H9 (cell line): ENCODE data around the gene HSPD1. TPM values are rescaled to one million over a fixed set of nuclear protein-coding genes. Genes with fewer than 3 reads are reported as not detected.

Source experiments
- DNase-seq: peaks from one replicate; pipeline ENCODE4 v3.0.0-alpha.2; 2017
- H2AFZ ChIP-seq: one replicate; pipeline ENCODE4 v1.6.1; 2013; ENCODE audit warnings: mild to moderate bottlenecking, low read length, control low read depth, moderate library complexity
- H2AK5ac ChIP-seq: 2 replicates; pipeline ENCODE4 v1.6.1; 2013; ENCODE audit warnings: low read length, control low read depth, mixed read lengths; ENCODE audit not compliant: insufficient read length
- H2BK120ac ChIP-seq: one replicate; pipeline ENCODE4 v1.6.1; 2013; ENCODE audit warnings: low read depth, mild to moderate bottlenecking, low read length, control low read depth, inconsistent platforms; ENCODE audit not compliant: poor library complexity, severe bottlenecking
- H2BK12ac ChIP-seq: 2 replicates; pipeline ENCODE4 v1.6.1; 2013; ENCODE audit warnings: low read length, control low read depth, mixed read lengths, low read depth; ENCODE audit not compliant: insufficient read length
- H2BK15ac ChIP-seq: 2 replicates; pipeline ENCODE4 v1.6.1; 2013; ENCODE audit warnings: low read depth, low read length, control low read depth
- H2BK20ac ChIP-seq: one replicate; pipeline ENCODE4 v1.6.1; 2013; ENCODE audit warnings: low read depth, mild to moderate bottlenecking, low read length, control low read depth, inconsistent platforms; ENCODE audit not compliant: poor library complexity, severe bottlenecking
- H2BK5ac ChIP-seq: 2 replicates; pipeline ENCODE4 v1.6.1; 2013; ENCODE audit warnings: low read length, control low read depth, mixed read lengths; ENCODE audit not compliant: insufficient read length
- H3K14ac ChIP-seq: 2 replicates; pipeline ENCODE4 v1.6.1; 2013; ENCODE audit warnings: low read length, control low read depth; ENCODE audit not compliant: insufficient read depth
- H3K18ac ChIP-seq: 2 replicates; pipeline ENCODE4 v1.6.1; 2013; ENCODE audit warnings: low read depth, mild to moderate bottlenecking, mixed read lengths, low read length, control low read depth; ENCODE audit not compliant: insufficient read length
- H3K23ac ChIP-seq: 2 replicates; pipeline ENCODE4 v1.6.1; 2013; ENCODE audit warnings: low read length, control low read depth, mixed read lengths, low read depth; ENCODE audit not compliant: insufficient read length
- H3K23me2 ChIP-seq: 2 replicates; pipeline ENCODE4 v1.6.1; 2013; ENCODE audit warnings: low read depth, mild to moderate bottlenecking, mixed read lengths, low read length, control low read depth; ENCODE audit not compliant: insufficient read length, poor library complexity, severe bottlenecking
- H3K27ac ChIP-seq: 2 replicates; pipeline ENCODE4 v1.5.1; 2013; ENCODE audit warnings: low read length, control low read depth, mixed read lengths, low read depth; ENCODE audit not compliant: insufficient read length
- H3K27me3 ChIP-seq: 2 replicates; pipeline ENCODE4 v1.6.1; 2013; ENCODE audit warnings: low read length, control low read depth, inconsistent platforms; ENCODE audit not compliant: insufficient read depth
- H3K4ac ChIP-seq: 2 replicates; pipeline ENCODE4 v1.6.1; 2013; ENCODE audit warnings: low read depth, mild to moderate bottlenecking, control low read depth, inconsistent platforms, low read length, moderate library complexity
- H3K4me1 ChIP-seq: 2 replicates; pipeline ENCODE4 v1.6.1; 2013; ENCODE audit warnings: low read length, control low read depth, inconsistent platforms; ENCODE audit not compliant: insufficient read depth
- H3K4me2 ChIP-seq: 2 replicates; pipeline ENCODE4 v1.6.1; 2013; ENCODE audit warnings: low read length, control low read depth, mixed read lengths; ENCODE audit not compliant: insufficient read length, insufficient read depth
- H3K56ac ChIP-seq: 2 replicates; pipeline ENCODE4 v1.6.1; 2013; ENCODE audit warnings: low read depth, mild to moderate bottlenecking, mixed read lengths, low read length, control low read depth; ENCODE audit not compliant: insufficient read length
- H3K79me1 ChIP-seq: 2 replicates; pipeline ENCODE4 v1.6.1; 2013; ENCODE audit warnings: low read depth, mild to moderate bottlenecking, moderate library complexity, low read length, control low read depth, inconsistent platforms; ENCODE audit not compliant: insufficient read depth, poor library complexity, severe bottlenecking
- H3K79me2 ChIP-seq: 2 replicates; pipeline ENCODE4 v1.6.1; 2013; ENCODE audit warnings: low read length, control low read depth, inconsistent platforms; ENCODE audit not compliant: insufficient read depth
- H3K9ac ChIP-seq: 2 replicates; pipeline ENCODE4 v1.6.1; 2013; ENCODE audit warnings: low read length, control low read depth, mixed read lengths; ENCODE audit not compliant: insufficient read length; ENCODE audit errors: extremely low read depth
- H3K9me3 ChIP-seq: one replicate; pipeline ENCODE4 v1.6.1; 2013; ENCODE audit warnings: low read depth, low read length, inconsistent platforms; ENCODE audit not compliant: control insufficient read depth
- H3T11ph ChIP-seq: one replicate; pipeline ENCODE4 v1.6.1; 2013; ENCODE audit warnings: mild to moderate bottlenecking, low read length, control low read depth, inconsistent platforms
- H4K20me1 ChIP-seq: one replicate; pipeline ENCODE4 v1.6.1; 2013; ENCODE audit not compliant: control insufficient read depth, insufficient read length, insufficient read depth
- H4K5ac ChIP-seq: 2 replicates; pipeline ENCODE4 v1.6.1; 2013; ENCODE audit warnings: low read depth, mild to moderate bottlenecking, mixed read lengths, low read length, control low read depth; ENCODE audit not compliant: insufficient read length
- H4K8ac ChIP-seq: replicated peaks from 2 replicates; pipeline ENCODE4 v1.6.1; 2013; ENCODE audit warnings: low read length, control low read depth, mixed read lengths, low read depth; ENCODE audit not compliant: insufficient read length
- H4K91ac ChIP-seq: 2 replicates; pipeline ENCODE4 v1.6.1; 2013; ENCODE audit warnings: low read depth, mild to moderate bottlenecking, moderate library complexity, mixed read lengths, low read length, control low read depth; ENCODE audit not compliant: insufficient read length
- H3K27ac Mint-ChIP-seq, 3 experiments: 2 replicates in 2 of 3; 3 replicates in 1 of 3; pipeline ENCODE4 v1.8.0; 2020 to 2021; ENCODE audit warnings: mixed read lengths in 3 of 3, mild to moderate bottlenecking in 1 of 3, moderate library complexity in 1 of 3
- H3K27me3 Mint-ChIP-seq: 2 replicates; pipeline ENCODE4 v1.8.0; 2021; ENCODE audit warnings: low read depth, mild to moderate bottlenecking, moderate library complexity, mixed read lengths
- H3K36me3 Mint-ChIP-seq, 3 experiments: 2 replicates in 2 of 3; 3 replicates in 1 of 3; pipeline ENCODE4 v1.8.0; 2020 to 2021; ENCODE audit warnings: low read depth in 3 of 3, mixed read lengths in 3 of 3; ENCODE audit not compliant: insufficient read depth in 1 of 3
- H3K4me1 Mint-ChIP-seq, 2 experiments: 2 replicates each; pipeline ENCODE4 v1.8.0; 2020; ENCODE audit warnings: mixed read lengths in 2 of 2
- H3K4me3 Mint-ChIP-seq, 2 experiments: 2 replicates in 1 of 2; 3 replicates in 1 of 2; pipeline ENCODE4 v1.8.0; 2020 to 2021; ENCODE audit warnings: mild to moderate bottlenecking in 2 of 2, mixed read lengths in 2 of 2, moderate library complexity in 1 of 2
- H3K9me3 Mint-ChIP-seq, 2 experiments: 2 replicates in 1 of 2; 3 replicates in 1 of 2; pipeline ENCODE4 v1.8.0; 2020; ENCODE audit warnings: mild to moderate bottlenecking in 2 of 2, mixed read lengths in 2 of 2, moderate library complexity in 1 of 2
- CTCF ChIP-seq: fragments of 200-600 bp; sonication (generic); conservative IDR thresholded peaks from 3 replicates; pipeline ENCODE4 v1.8.0; 2021; ENCODE audit warnings: antibody characterized with exemption, mild to moderate bottlenecking
- WGBS: extraction: QIAGEN DNeasy Blood & Tissue Kit; methylation state at CpG from one replicate; pipeline ENCODE4 v1.1.7; 2013; ENCODE audit warnings: missing lambda C conversion rate, low lambda C conversion rate, mixed read lengths; ENCODE audit not compliant: insufficient read length; ENCODE audit errors: extremely low coverage; 5-methylcytosine and 5-hydroxymethylcytosine counted together
- total RNA-seq: library from RNA; stranded (reverse); gene quantifications from 2 replicates; pipeline ENCODE4 v1.2.1, GENCODE V29; 2021

The HSPD1 gene
- total RNA-seq, 1 experiment from 2014 or later, result 846 TPM

DNA sequence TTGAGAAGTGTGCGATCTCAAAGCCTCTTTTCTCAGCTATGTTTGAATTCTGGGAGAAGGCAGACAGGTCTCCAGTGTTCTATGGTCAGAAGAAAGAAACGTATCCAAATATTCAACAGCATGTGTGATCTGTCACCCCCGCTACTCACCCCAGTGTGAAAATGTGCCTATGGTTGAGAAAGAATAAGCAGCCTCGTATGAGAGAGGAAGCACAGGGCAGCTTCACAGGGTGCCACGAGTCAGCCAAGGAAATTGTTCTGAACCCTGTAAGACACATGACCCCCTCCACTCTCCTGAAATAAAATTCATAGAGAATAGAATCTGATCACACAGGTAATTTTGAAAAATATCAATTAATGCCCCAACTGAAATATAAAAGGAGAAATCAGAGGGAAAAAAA lies 56.8 kb downstream of the HSPD1 start:
- no peak overlapping the region for H2BK120ac ChIP-seq
- no peak overlapping the region for H2AK5ac ChIP-seq
- Mint-ChIP-seq H3K27me3 (no peaks in the 10 kb centered on the region), H3K27ac (no peak overlapping the region), H3K9me3 (no peaks in the 10 kb centered on the region), H3K4me1 (no peaks in the 10 kb centered on the region), H3K4me3 (no peak overlapping the region), H3K36me3 (no peaks in the 10 kb centered on the region)
- H3K79me1 ChIP-seq, result no peaks in the 10 kb centered on the region
- H2BK15ac ChIP-seq, result no peak overlapping the region
- no peak overlapping the region for H3K9ac ChIP-seq
- no peak overlapping the region for H3K23ac ChIP-seq
- H3K27me3 ChIP-seq, result no peaks in the 10 kb centered on the region
- no peak overlapping the region for H2AFZ ChIP-seq
- H3K79me2 ChIP-seq, result no peaks in the 10 kb centered on the region
- no peak overlapping the region for H3K4ac ChIP-seq
- no peak overlapping the region for H2BK5ac ChIP-seq
- no peak overlapping the region for H4K91ac ChIP-seq
- no peaks in the 10 kb centered on the region for H3K23me2 ChIP-seq
- H3K18ac ChIP-seq, result no peak overlapping the region
- no peak overlapping the region for H3K14ac ChIP-seq
- H4K5ac ChIP-seq, result no peak overlapping the region
- H3T11ph ChIP-seq, result no peak overlapping the region
- H2BK12ac ChIP-seq, result no peak overlapping the region
- H3K27ac ChIP-seq, result no peak overlapping the region
- H2BK20ac ChIP-seq, result no peak overlapping the region
- no peak overlapping the region for H3K56ac ChIP-seq
- no peaks in the 10 kb centered on the region for H3K9me3 ChIP-seq
- H3K4me1 ChIP-seq, result no peaks in the 10 kb centered on the region
- DNase-seq, result no peak
- H4K8ac ChIP-seq, result no peak overlapping the region
- H4K20me1 ChIP-seq, result no peaks in the 10 kb centered on the region
- no peak overlapping the region for H3K4me2 ChIP-seq
- no peak for TF ChIP-seq CTCF
- WGBS, result no CpG with 5 or more reads among the region's 5 CpGs
